NT2/D1 (cell line): ENCODE data around the gene WAC.

Experiments used
- DNase-seq: peaks from one replicate; pipeline ENCODE4 v3.0.0-alpha.2; 2011; ENCODE audit warnings: low read depth, low spot score
- H3K27me3 ChIP-seq: 2 replicates; pipeline ENCODE4 v1.6.0; 2011; ENCODE audit warnings: mild to moderate bottlenecking; ENCODE audit not compliant: insufficient read length, insufficient read depth
- H3K36me3 ChIP-seq: 2 replicates; pipeline ENCODE4 v1.6.1; 2011; ENCODE audit warnings: mild to moderate bottlenecking, low read length, mixed read lengths; ENCODE audit not compliant: insufficient read depth, insufficient read length
- H3K4me1 ChIP-seq: 2 replicates; pipeline ENCODE4 v1.5.1; 2011; ENCODE audit not compliant: insufficient read depth, insufficient read length
- H3K4me3 ChIP-seq: 2 replicates; pipeline ENCODE4 v1.5.1; 2011; ENCODE audit warnings: low read depth; ENCODE audit not compliant: insufficient read length
- H3K9ac ChIP-seq: 2 replicates; pipeline ENCODE4 v1.6.0; 2011; ENCODE audit warnings: low read depth; ENCODE audit not compliant: insufficient read length
- H3K9me3 ChIP-seq: 2 replicates; pipeline ENCODE4 v1.5.1; 2011; ENCODE audit warnings: mild to moderate bottlenecking, low read length; ENCODE audit not compliant: insufficient read depth
- SUZ12 ChIP-seq: IDR thresholded peaks from 2 replicates; pipeline ENCODE4 v1.6.1; 2011; ENCODE audit not compliant: insufficient read length, insufficient read depth; ENCODE audit errors: extremely low read depth
- YY1 ChIP-seq: IDR thresholded peaks from 2 replicates; pipeline ENCODE4 v1.6.1; 2011; ENCODE audit not compliant: insufficient read length, insufficient read depth
- ZNF274 ChIP-seq: IDR thresholded peaks from 2 replicates; pipeline ENCODE4 v1.6.1; 2011; ENCODE audit warnings: mild to moderate bottlenecking, low read depth, low read length

The WAC gene

DNA sequence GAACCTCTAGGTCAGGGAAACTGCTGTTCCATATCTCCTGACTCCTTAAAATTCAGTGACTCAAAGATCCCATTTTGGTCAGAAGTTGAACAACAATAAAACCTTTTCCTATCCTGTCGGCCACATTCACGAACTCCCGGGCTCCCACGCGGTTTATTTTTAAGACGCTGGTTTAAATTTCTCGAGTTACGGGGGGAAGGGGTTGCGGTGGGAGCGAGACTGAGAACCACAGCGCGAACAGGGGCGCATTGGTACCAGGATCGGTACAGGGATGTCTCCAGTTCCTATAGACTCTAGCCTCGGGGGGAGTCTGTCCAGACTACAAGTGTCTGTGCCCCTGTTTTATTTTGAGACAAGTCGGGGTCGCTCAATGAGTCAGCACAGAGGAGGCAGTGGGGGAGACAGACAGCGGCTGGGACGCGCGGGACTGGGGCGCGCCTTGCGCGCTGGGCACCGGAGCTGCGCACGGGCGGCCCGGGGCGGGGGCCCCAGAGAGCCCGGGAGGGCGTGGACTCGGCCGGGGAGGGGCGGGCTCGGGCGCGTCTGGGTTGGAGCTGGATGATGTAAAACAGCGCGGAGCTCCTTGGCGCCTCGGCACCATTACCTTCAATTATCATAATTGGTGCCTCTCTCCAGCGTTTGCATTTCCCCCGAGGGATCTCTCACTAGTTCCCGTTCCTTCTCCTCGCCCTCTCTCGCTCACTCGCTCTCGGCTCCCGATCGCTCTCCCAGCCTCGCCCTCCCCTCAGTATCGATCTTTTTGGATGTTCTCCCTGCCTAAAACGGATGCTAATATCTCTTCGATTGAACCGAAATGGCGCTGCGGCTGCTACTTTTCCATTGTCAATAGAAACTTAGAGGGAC, 135.7 kb downstream of the WAC start:
- no peak for TF ChIP-seq SUZ12
- H3K36me3 ChIP-seq, result no peaks in the 10 kb centered on the region
- H3K4me1 ChIP-seq, result no peaks in the 10 kb centered on the region
- peak overlapping the region; percentile 61 for H3K9ac ChIP-seq
- no peak for DNase-seq
- peak overlapping the region; percentile 37 for H3K4me3 ChIP-seq
- H3K27me3 ChIP-seq, result peaks cover 18% of the 10 kb centered on the region
- H3K9me3 ChIP-seq, result peaks cover 14% of the 10 kb centered on the region; the same call in 1 of the 2 replicates

DNA sequence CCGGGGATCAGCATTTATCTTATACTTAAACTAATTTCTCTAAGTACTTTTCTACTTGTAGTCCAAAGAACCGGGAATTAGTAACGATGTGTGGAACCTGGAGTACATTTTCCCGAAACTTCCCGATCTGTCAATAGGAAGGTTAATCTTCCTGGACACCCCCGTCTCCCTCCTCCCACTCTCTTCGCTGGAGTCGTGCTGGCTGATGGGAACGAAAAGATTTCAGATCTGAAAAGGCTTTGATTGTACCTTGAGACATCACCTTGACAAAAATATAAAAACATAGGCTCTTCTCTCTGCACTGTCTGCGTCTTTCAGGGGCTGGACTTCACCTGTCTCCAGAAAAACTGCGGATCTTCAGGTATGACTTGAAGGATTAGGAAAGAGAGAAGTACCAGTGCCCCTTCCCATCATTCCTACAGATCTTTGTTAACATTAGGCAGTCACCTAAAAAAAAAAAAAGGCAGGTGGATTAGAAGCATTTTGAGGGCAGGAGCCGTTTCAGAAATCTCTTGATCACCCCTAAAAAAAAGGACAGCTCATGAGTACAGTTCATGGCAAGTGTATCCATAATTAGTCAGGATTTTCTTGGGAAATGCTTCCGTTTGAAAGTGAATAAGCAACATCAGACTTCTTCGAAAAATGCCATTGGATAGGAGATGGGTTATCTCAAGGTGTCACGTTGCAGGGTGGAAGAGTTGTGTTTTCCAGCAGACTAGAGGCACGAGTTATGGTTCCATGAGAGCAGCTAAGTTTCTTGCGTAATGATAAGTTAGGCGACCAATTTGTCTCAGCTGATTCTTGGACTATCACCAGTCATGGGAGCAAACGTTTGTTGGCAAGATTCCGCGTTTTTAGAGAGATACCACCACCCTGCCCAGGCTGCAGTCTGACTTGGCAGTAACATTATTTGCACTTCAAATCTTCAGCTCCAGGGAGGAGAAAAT, 136.6 kb downstream of the WAC start:
- H3K4me1 ChIP-seq, result no peaks in the 10 kb centered on the region
- TF ChIP-seq YY1, result no peak
- no peak for TF ChIP-seq SUZ12
- TF ChIP-seq ZNF274, result no peak

More for the DNA sequence above, 136.6 kb downstream of the WAC start:
- Histone ChIP-seq H3K36me3 (no peaks in the 10 kb centered on the region), H3K4me3 (peak overlapping the region; percentile 37), H3K27me3 (peaks cover 18% of the 10 kb centered on the region), H3K9me3 (peaks cover 14% of the 10 kb centered on the region; the same call in 1 of the 2 replicates), H3K9ac (peak overlapping the region; percentile 57)
- DNase-seq, result no peak
